Stimulated activated CD4-positive, alpha-beta T cell treated with anti-CD3 and anti-CD28 coated beads, Interleukin-4, amount 100 ng/mL, for 4 hours (primary cell): ENCODE measurements around the gene RPA1.
"Not testable (repeated sequence)": the region's sequence is repeated elsewhere in the genome, so short reads cannot be mapped to it uniquely, and the experiment has no call there.

Source experiments
- DNase-seq, 2 experiments: peaks; one replicate each; pipeline ENCODE4 v3.0.0-alpha.2; 2020

RPA1 gene

GRCh38 chr17:1880851-1881630 is 51.2 kb downstream of the RPA1 start:
- DNase-seq: no peak

DNA sequence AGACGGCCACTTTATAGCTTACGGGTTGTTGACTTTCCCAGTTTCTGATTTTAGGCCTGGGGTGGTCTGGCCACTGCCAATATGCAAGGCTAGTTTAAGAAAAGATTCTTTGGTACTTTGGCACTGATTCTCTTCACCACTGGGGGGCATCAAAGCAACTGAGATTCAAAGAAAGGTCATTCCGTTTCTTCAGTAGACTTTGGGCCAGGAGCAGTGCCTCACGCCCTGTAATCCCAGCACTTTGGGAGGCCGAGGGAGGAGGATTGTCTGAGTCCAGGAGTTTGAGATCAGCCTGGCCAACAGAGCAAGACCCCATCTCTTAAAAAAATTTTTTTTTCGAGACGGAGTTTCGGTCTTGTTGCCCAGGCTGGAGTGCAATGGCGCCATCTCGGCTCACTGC is 53.0 kb downstream of the RPA1 start:
- DNase-seq: peak in 1 of 2 experiments; percentile 6

DNA sequence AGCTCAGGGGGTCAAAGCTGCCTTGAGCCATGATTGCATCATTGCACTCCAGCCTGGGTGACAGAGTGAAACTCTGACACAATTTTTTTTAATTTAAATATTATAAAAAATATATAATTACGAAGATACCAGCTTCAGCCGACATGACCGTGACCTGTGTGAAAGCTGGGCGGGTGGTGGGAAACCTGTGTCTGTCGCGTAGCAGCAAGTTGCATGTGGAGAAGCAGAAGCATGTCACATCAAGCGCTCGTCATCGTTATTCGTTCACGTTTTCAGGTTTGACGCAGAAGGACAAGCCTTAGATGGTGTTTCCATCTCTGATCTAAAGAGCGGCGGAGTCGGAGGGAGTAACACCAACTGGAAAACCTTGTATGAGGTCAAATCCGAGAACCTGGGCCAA is 53.7 kb downstream of the RPA1 start:
- no peak for DNase-seq

- DNase-seq: no peak
Observed at GRCh38 chr17:1888741-1889140, 58.9 kb downstream of the RPA1 start.

GRCh38 chr17:1890758-1891450 is 61.1 kb downstream of the RPA1 start:
- DNase-seq: peak in 1 of 2 experiments; percentile 13

GRCh38 chr17:1894753-1895339 is 65.0 kb downstream of the RPA1 start:
- no peak for DNase-seq

GRCh38 chr17:1895479-1895878 is 65.7 kb downstream of the RPA1 start:
- not testable (repeated sequence) for DNase-seq

GRCh38 chr17:1896243-1897104 is 66.7 kb downstream of the RPA1 start:
- DNase-seq: no peak

DNA sequence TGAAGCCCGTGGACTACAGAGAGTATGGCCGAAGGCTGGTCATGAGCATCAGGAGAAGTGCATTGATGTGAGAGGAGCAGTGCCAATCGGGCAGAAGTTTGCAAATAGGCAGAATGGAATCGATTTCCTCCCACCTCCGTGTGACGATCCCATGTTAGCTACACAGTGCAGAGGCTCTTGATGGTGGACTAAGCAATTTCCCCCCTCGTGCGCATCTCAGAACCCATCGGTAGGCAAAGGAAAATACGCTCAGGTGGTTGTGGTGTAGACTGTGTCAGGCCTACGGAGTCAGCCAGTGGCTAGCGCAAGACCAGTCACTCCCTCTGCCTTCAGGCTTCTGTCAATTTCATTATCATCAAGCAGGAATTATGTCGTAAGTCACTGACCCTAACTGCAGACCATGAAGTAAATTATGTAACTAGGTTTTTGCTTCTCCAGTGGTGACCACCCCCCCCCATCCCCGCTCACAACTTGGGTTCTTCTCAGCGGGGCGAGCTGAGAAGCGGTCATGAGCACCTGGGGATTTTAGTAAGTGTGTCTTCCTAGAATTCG is 67.4 kb downstream of the RPA1 start:
- DNase-seq: no peak

DNA sequence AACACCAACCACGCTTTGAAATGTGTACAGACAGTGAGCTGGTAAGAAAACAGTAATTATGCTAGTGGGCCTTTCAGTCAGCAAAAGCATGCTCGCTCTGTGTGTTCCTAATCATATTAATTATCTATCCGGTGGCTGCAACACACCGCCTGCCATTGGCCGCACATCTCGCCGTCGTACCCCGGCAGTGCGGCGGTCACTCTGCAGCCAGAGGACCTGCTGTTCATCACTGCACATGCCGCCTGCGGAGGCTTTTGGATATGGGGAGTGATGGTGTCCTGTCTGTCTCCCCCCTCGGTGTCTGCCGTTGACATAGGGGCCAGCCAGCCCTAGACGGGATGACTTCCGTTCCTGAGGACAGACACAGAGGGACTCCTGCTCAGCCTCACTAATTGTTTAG is 68.5 kb downstream of the RPA1 start:
- no peak for DNase-seq

- no peak for DNase-seq
Observed at GRCh38 chr17:1898872-1899271, 69.1 kb downstream of the RPA1 start.

GRCh38 chr17:1899403-1900000 is 69.7 kb downstream of the RPA1 start:
- DNase-seq: no peak

GRCh38 chr17:1904273-1905182 is 74.7 kb downstream of the RPA1 start:
- no peak for DNase-seq

GRCh38 chr17:1905190-1905913 is 75.5 kb downstream of the RPA1 start:
- DNase-seq: no peak

DNA sequence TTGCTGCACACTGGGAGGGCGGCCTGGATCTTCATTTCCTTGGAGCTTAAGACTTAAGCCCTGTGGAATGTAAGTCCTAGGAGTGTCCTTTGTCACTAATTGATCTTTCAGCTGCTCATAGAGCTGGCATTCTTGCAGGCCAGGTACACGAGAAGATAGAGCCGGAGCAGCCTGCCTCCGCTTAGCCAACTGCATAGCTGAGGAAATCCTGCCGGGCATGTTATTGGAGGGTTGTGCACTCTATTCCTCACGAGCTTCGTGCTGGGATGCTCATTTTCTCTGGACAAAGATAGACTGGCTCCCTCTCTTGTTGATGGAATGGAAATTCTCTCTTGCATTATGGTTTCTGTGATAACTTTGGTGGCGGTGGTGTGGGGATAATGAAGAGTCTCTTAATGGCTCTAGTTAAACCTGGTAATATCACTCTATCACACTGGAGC is 76.9 kb downstream of the RPA1 start:
- no peak for DNase-seq

GRCh38 chr17:1907216-1907631 is 77.4 kb downstream of the RPA1 start:
- no peak for DNase-seq

DNA sequence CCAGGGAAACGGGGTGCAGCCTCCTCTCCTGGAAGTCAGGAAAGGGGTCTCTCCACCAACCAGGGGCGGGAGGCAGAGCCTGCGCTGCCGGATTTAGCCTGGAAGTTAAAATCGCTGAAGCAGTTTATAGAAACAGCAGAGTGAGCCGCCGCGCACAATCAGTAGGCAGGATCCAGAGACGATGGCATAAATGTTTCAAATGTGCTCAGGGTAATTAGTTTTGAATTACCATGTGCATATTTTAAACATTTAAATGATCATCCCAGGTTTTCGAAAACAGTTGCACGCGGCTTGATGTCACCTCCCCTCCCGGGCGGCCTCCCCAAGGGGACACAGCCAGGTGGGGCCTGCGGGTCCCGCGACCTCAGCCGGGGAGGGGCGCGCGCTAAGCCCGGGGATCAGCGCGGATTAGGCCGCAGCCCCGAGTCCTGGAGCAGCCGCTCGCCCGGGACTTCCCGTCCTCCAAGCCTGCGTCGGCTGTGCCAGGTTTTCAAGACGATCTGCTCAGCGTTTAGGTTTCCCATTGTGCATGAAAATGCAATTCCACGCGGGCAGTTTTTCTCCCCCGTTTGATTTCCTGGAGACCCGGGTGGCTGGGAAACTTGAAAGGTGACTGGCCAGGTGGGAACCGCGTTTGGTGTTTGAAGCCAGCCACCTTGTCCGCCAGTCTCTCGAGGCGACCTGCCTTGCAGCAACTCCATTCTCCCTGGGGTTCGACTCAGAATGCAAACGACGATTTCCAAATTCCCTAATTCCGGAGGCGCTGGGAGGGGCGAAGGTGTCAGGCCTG is 78.3 kb downstream of the RPA1 start:
- DNase-seq: no peak

GRCh38 chr17:1908699-1909309 is 79.0 kb downstream of the RPA1 start:
- DNase-seq: peak; percentile 5 to 16

GRCh38 chr17:1909985-1910384 is 80.2 kb downstream of the RPA1 start:
- DNase-seq: no peak
